ENCODE measurements around the gene IER3.
A peak's percentile ranks its signal among the peaks of the same experiment; 100 is the strongest.

Gene IER3

DNA sequence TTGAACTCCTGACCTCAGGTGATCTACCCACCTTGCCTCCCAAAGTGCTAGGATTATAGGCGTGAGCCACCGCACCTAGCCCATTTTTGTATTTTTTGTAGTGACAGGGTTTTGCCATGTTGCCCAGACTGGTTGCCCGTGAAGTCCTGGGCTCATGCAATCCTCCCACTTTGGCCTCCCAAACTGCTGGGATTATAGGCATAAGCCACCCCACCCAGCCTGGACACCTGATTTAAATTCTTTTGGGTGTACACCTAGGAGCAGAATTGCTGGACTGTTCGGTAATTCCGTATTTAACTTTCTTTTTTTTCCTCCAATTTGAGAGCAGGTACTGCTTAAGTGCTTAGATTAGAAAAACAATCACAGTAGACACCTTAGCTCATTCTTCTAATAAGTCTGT lies 47.9 kb downstream of the IER3 start:
- H3K36me3 ChIP-seq (ENCODE audit: control insufficient read depth in 2 of 2, insufficient read depth in 1 of 2, low read length in 2 of 2): peaks cover 10 to 25% of the 10 kb centered on the region in 2 experiments
- no peak overlapping the region for H3K27ac ChIP-seq (ENCODE audit: extremely low read depth, low read depth, low read length)
- no peak overlapping the region for H3K4me3 ChIP-seq (ENCODE audit: low read depth, low read length)
- 0 out of 2 replicates have a peak, but pooled peaks cover 1% of the 10 kb centered on the region for H3K4me1 ChIP-seq (ENCODE audit: control insufficient read depth, insufficient read depth, low read length)
- ChIA-PET CTCF (interaction anchor here (0.6 to 1.1 kb wide), 3 partner anchors 18 to 160 kb away, joined by 3 read pairs; no protein-coding TSS in a partner anchor), POLR2A (interaction anchor here (0.9 to 14.5 kb wide), 6 partner anchors 8 to 24 kb away, joined by 6 to 235 read pairs (median 10); partner anchors contain the start of genes MDC1 and TUBB)
- TF ChIP-seq ZBTB1 (tag by site-specific recombination; IDR thresholded peaks at IDR 0.05) (no peak), ZNF140 (tag by site-specific recombination; IDR thresholded peaks at IDR 0.05) (peak; percentile 96), SCRT1 (tag by site-specific recombination; IDR thresholded peaks at IDR 0.05; ENCODE audit: borderline replicate concordance) (no peak)
- H3K9me3 ChIP-seq (ENCODE audit: control insufficient read depth, insufficient read depth, low read depth, low read length): no peaks in the 10 kb centered on the region
